ENCODE data around the gene IVD. TPM values are rescaled to one million over a fixed set of nuclear protein-coding genes. Genes with fewer than 3 reads are reported as not detected.

Gene IVD
- total and polyA plus RNA-seq, 2 of the 4 experiments (the other 2 are of a cell fraction) = 31.7 to 41.1 TPM

DNA sequence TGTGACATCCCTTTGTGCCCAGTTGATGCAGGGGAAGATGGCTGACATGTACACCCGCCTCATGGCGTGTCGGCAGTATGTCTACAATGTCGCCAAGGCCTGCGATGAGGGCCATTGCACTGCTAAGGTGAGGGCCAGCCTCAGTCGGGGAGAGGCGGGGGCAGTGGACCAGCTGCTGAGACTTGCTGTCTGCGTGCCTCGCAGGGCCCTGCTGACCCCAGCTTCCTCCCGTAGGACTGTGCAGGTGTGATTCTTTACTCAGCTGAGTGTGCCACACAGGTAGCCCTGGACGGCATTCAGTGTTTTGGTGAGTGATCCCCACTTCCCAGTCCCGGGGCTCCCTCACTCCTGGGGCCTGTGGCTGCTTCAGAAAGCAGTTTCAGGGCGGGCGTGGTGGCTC is 10.5 kb downstream of the IVD start:
- DNase-seq = no peak
- no peak overlapping the region for H3K23ac ChIP-seq (ENCODE audit: low read depth, low read length)
- no peak overlapping the region for H4K5ac ChIP-seq (ENCODE audit: low read depth, low read length)
- ChIA-PET POLR2A (ENCODE audit: unreplicated experiment) (interaction anchor here (0.5 kb wide), 1 partner anchor 29 kb away, joined by 5 read pairs; no protein-coding TSS in a partner anchor), CTCF (no interaction called here)
- no peak overlapping the region for H3K18ac ChIP-seq (ENCODE audit: low read depth, low read length)
- H3K9me1 ChIP-seq (ENCODE audit: insufficient read depth, low read length) = no peaks in the 10 kb centered on the region
- ATAC-seq (ENCODE audit: low read depth) = no peak
- no peaks in the 10 kb centered on the region for H3K4me1 ChIP-seq (ENCODE audit: control insufficient read depth, insufficient read depth, low read length)
- intact Hi-C loops (cut with micrococcal nuclease) = no loop called here
- in situ Hi-C loops (cut with MboI; ENCODE audit: low sequenced_read_pairs) = no loop called here
- H3K4ac ChIP-seq (ENCODE audit: low read depth, low read length) = no peak overlapping the region
- H3K9me3 ChIP-seq (ENCODE audit: control insufficient read depth, insufficient read depth, low read length) = no peaks in the 10 kb centered on the region
- WGBS, 2 experiments (ENCODE audit: extremely low coverage in 2 of 2, insufficient read length in 1 of 2) = 98% methylated on average over 6 of the region's 14 CpGs; no CpG with 5 or more reads in 1 of the 2 experiments
- H4K91ac ChIP-seq (ENCODE audit: insufficient read depth, low read depth, low read length) = no peak overlapping the region
- no peak overlapping the region for H2BK120ac ChIP-seq (ENCODE audit: low read depth, low read length)
- peak overlapping the region; percentile 42 for H2AK9ac ChIP-seq (replicated peaks; ENCODE audit: low read depth, low read length, poor library complexity)
- H2BK5ac ChIP-seq (ENCODE audit: low read depth, low read length, poor library complexity, severe bottlenecking) = no peak overlapping the region
- no peak overlapping the region for H2AFZ ChIP-seq (replicated peaks; ENCODE audit: low read length, poor library complexity)
- peaks cover 0 to 7% of the 10 kb centered on the region in 2 experiments; a peak in 2 of 4 replicates for H3K79me1 ChIP-seq (ENCODE audit: low read depth in 1 of 2, low read length in 2 of 2)
- TF ChIP-seq, protein P1, sequence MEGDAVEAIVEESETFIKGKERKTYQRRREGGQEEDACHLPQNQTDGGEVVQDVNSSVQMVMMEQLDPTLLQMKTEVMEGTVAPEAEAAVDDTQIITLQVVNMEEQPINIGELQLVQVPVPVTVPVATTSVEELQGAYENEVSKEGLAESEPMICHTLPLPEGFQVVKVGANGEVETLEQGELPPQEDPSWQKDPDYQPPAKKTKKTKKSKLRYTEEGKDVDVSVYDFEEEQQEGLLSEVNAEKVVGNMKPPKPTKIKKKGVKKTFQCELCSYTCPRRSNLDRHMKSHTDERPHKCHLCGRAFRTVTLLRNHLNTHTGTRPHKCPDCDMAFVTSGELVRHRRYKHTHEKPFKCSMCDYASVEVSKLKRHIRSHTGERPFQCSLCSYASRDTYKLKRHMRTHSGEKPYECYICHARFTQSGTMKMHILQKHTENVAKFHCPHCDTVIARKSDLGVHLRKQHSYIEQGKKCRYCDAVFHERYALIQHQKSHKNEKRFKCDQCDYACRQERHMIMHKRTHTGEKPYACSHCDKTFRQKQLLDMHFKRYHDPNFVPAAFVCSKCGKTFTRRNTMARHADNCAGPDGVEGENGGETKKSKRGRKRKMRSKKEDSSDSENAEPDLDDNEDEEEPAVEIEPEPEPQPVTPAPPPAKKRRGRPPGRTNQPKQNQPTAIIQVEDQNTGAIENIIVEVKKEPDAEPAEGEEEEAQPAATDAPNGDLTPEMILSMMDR (conservative IDR thresholded peaks at IDR 0.05; ENCODE audit: low read depth, low read length) = no peak
- TF ChIP-seq RAD21 (IDR thresholded peaks at IDR 0.05; ENCODE audit: low read length) = no peak
- no peak for TF ChIP-seq RCOR1 (IDR thresholded peaks at IDR 0.05; ENCODE audit: insufficient replicate concordance, low read length)
- TF ChIP-seq CHD1 (IDR thresholded peaks at IDR 0.05; ENCODE audit: low read depth, low read length) = no peak
- TF ChIP-seq MAZ (IDR thresholded peaks at IDR 0.05; ENCODE audit: borderline replicate concordance, low read depth, low read length) = no peak
- no peak for TF ChIP-seq RFX5 (IDR thresholded peaks at IDR 0.05; ENCODE audit: low read depth, low read length)
- no peak for TF ChIP-seq BHLHE40 (IDR thresholded peaks at IDR 0.05; ENCODE audit: low read depth, low read length)
- TF ChIP-seq SMC3 (IDR thresholded peaks at IDR 0.05; ENCODE audit: low read depth, low read length) = no peak
- no peak for TF ChIP-seq FOS (IDR thresholded peaks at IDR 0.05; ENCODE audit: low read depth, low read length)
- H2AK5ac ChIP-seq (ENCODE audit: low read depth, low read length) = no peak overlapping the region
- no peaks in the 10 kb centered on the region for H4K20me1 ChIP-seq (ENCODE audit: insufficient read depth, low read length)
- peaks cover 54% of the 10 kb centered on the region for H3K36me3 ChIP-seq (ENCODE audit: control insufficient read depth, insufficient read depth, low read length)
- no peak overlapping the region for H3K27ac ChIP-seq (ENCODE audit: insufficient read depth, low read length)
- no peak overlapping the region for H2BK20ac ChIP-seq (ENCODE audit: low read depth, low read length)
- BruUV-seq (replicated peaks) = no TSS peak
- no peak overlapping the region for H2BK15ac ChIP-seq (ENCODE audit: low read depth, low read length)
- no peak overlapping the region for H3K4me2 ChIP-seq (ENCODE audit: low read depth, low read length)
- dilution Hi-C loops (cut with HindIII; ENCODE audit: low sequenced_read_pairs, unreplicated experiment) = no loop called here
- H3K56ac ChIP-seq (ENCODE audit: extremely low read depth, insufficient read depth, low read length) = no peak overlapping the region
- no peak overlapping the region for H4K8ac ChIP-seq (ENCODE audit: low read depth in 2 of 2, low read length in 2 of 2)
- no peak overlapping the region for H3K9ac ChIP-seq (ENCODE audit: low read depth, low read length)
- no peaks in the 10 kb centered on the region for H3K27me3 ChIP-seq (ENCODE audit: control insufficient read depth, insufficient read depth, low read length)
- no peak overlapping the region for H3K14ac ChIP-seq (replicated peaks; ENCODE audit: low read depth, low read length)
- H3K4me3 ChIP-seq (ENCODE audit: insufficient read depth, low read depth, low read length) = no peak overlapping the region

Data from IMR-90 (cell line).